HUES6 (cell line): ENCODE measurements around the gene REPS1.

ENCODE experiments used
- H3K27ac ChIP-seq: 2 replicates; pipeline ENCODE4 v1.7.0; 2013; ENCODE audit warnings: low read depth, mild to moderate bottlenecking, low read length, inconsistent platforms
- H3K27me3 ChIP-seq: 2 replicates; pipeline ENCODE4 v1.6.1; 2013; ENCODE audit warnings: low read length; ENCODE audit not compliant: control insufficient read depth, insufficient read depth
- H3K36me3 ChIP-seq: 2 replicates; pipeline ENCODE4 v1.6.1; 2013; ENCODE audit warnings: low read length; ENCODE audit not compliant: control insufficient read depth, insufficient read depth
- H3K4me1 ChIP-seq: 2 replicates; pipeline ENCODE4 v1.6.1; 2013; ENCODE audit warnings: low read length; ENCODE audit not compliant: control insufficient read depth, insufficient read depth
- H3K4me3 ChIP-seq: 2 replicates; pipeline ENCODE4 v1.5.1; 2013; ENCODE audit warnings: low read depth, low read length
- H3K9ac ChIP-seq: one replicate; pipeline ENCODE4 v1.6.1; 2013; ENCODE audit warnings: mild to moderate bottlenecking, low read length
- H3K9me3 ChIP-seq: 2 replicates; pipeline ENCODE4 v1.6.1; 2013; ENCODE audit warnings: low read depth, low read length; ENCODE audit not compliant: control insufficient read depth, insufficient read depth

The REPS1 gene

DNA sequence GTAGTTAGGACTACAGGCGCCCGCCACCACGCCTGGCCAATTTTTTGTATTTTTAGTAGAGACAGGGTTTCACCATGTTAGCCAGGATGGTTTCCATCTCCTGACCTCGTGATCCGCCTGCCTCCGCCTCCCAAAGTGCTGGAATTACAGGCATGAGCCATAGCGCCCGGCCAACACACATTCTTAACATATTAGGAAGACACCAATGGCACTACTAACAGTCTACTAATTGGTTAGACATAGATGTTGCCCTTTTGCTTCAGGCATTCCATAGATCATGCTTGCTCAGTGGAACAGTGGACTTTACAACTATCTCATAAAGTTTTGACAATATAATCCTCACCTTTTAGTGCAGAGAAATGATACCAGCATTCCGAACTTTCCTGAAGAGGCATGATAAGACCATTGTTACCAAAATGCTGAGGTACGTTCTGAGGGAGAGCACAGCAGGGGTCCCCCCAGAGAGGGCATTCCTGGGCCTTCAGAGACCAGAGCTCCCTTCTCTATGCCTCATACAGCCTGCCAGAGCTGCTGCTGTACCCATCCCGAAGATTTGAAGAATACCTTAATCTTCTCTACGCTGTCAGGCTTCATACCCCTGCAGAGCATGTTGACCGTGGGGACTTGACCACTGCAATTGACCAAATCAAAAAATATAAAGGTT lies 102.8 kb downstream of the REPS1 start:
- Histone ChIP-seq H3K36me3 (no peaks in the 10 kb centered on the region), H3K27ac (no peak overlapping the region), H3K4me1 (no peaks in the 10 kb centered on the region), H3K9ac (no peak overlapping the region), H3K4me3 (no peak overlapping the region), H3K27me3 (no peaks in the 10 kb centered on the region), H3K9me3 (0 out of 2 replicates have a peak, but pooled peaks cover 2% of the 10 kb centered on the region)

DNA sequence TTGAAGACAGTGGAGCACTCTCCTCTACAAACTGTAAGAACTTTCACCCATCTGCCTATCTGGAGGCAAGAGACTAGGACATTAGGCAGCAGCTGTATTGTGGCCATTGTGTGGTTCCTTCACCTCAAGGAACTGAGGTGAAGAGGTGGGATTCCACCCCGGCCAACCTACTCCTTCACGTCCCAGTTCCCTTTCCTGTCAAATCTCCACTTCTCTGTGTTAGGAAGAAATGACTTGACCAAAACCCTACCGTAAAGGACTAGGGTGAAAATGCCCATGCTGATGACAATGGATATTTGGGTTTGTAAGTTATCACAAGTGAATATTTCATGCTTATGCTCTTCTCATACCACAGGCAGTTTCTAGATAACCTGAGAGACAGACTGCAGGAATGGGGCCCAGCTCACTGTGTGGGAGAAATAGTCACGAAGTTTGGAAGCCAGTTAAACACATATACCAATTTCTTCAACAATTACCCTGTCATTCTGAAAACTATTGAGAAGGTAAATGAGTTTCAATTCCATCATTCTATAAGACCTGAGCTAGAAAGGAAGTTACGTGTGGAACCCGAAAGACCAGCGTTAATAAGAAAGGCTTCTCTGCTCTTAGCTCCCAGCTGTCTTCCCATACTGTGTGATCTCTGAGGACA lies 105.6 kb downstream of the REPS1 start:
- H3K27ac ChIP-seq = no peak overlapping the region
- H3K9ac ChIP-seq = no peak overlapping the region
- no peak overlapping the region for H3K4me3 ChIP-seq

DNA sequence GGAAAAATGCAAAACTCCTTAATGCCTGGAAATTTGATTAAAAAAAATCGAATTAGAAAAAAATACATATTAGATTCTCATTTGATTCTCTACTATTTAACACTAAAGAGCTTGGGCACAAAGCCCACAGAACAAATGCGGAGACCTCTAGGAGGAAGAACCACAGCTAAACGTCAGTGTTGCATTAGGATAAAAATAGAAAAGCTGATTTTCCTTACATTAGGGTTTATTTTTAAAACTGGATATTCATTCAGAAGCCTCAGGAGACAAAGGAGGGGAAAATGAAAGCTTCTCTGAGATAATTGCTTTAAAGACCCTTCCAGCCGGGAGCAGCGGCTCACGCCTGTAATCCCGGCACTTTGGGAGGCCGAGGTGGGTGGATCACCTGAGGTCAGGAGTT lies 114.9 kb downstream of the REPS1 start:
- H3K4me1 ChIP-seq = peaks cover 14% of the 10 kb centered on the region; the same call in 1 of the 2 replicates
- no peak overlapping the region for H3K27ac ChIP-seq
- no peaks in the 10 kb centered on the region for H3K9me3 ChIP-seq
- no peak overlapping the region for H3K4me3 ChIP-seq
- H3K27me3 ChIP-seq = no peaks in the 10 kb centered on the region
- no peaks in the 10 kb centered on the region for H3K36me3 ChIP-seq
- H3K9ac ChIP-seq = no peak overlapping the region

More for the DNA sequence above, 105.6 kb downstream of the REPS1 start:
- H3K4me1 ChIP-seq = no peaks in the 10 kb centered on the region
- H3K36me3 ChIP-seq = no peaks in the 10 kb centered on the region
- 0 out of 2 replicates have a peak, but pooled peaks cover 2% of the 10 kb centered on the region for H3K9me3 ChIP-seq
- H3K27me3 ChIP-seq = no peaks in the 10 kb centered on the region

DNA sequence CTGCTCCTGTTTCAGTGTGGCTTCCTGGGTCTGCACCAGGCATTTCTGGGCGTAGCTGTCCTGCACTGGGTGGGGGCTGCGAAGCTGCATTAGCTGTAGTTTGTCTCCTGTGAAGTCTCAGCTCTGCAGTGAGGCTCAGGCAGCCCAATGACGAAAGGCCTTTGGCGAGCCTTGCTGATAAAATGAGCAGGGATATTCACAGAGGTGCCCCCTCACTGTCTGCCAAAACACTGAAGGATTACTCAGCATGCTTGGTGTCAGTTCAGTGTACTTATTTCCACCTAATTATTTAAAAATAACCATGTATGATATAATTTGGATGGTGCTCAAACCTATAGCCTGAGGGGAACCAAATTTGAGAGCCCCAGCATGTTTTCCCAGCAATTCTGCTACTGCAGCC lies 118.7 kb downstream of the REPS1 start:
- H3K27me3 ChIP-seq = no peaks in the 10 kb centered on the region
- H3K4me1 ChIP-seq = peaks cover 14% of the 10 kb centered on the region; the same call in 1 of the 2 replicates
- H3K36me3 ChIP-seq = no peaks in the 10 kb centered on the region
- H3K9me3 ChIP-seq = no peaks in the 10 kb centered on the region
- no peak overlapping the region for H3K9ac ChIP-seq
- H3K4me3 ChIP-seq = no peak overlapping the region
- H3K27ac ChIP-seq = no peak overlapping the region

DNA sequence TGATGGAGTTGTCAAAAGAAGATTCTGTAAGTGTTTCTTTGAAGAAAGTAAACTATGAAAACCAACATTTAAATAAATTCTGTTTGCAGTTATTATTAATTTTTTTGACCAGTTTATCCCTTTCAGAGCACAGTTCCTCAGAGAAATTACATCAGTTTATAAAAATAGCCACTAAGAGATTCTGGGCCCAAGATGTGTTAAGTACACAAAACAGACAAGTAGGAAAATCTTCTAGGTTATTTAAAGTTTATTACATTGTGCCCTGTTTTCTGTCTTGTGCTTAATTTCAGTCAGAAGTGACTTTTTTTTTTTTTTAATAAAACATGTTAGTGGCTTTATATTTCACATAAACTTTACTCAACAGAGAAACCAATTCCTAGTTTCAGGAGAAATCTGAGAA lies 119.9 kb downstream of the REPS1 start:
- H3K9ac ChIP-seq = no peak overlapping the region
- H3K9me3 ChIP-seq = no peaks in the 10 kb centered on the region
- H3K4me3 ChIP-seq = no peak overlapping the region
- no peaks in the 10 kb centered on the region for H3K36me3 ChIP-seq
- no peak overlapping the region for H3K27ac ChIP-seq
- H3K4me1 ChIP-seq = peaks cover 14% of the 10 kb centered on the region; the same call in 1 of the 2 replicates
- H3K27me3 ChIP-seq = no peaks in the 10 kb centered on the region

DNA sequence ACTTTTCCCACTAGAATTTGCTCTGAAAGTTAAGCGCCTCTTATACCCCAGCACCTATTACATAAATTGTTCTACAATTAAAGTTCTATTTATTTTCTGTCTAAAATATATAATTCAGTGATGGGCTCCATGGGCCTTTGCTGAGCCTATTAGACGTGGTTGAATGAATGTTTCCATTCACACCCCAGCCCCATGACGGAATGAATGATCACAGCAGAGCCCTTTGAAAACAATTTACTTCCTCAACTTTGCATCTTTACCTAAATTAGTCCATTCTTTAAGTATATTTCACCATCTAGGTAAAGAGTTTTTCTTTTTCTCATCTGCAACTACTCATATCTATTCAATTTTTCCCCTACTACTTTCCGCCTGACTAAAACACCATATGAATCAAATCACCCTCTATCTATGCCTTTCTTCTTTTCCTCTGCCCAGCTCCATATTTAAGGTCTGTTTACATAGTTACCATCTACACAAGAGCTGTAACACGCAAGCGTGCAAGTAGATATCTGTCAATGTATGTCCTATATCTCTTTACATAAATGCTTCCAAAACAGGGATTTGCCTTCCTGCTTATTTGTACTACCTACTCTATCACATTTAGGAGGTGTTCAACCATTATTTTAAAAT lies 122.5 kb downstream of the REPS1 start:
- no peak overlapping the region for H3K4me3 ChIP-seq
- H3K9me3 ChIP-seq = no peaks in the 10 kb centered on the region
- peaks cover 14% of the 10 kb centered on the region; the same call in 1 of the 2 replicates for H3K4me1 ChIP-seq
- no peaks in the 10 kb centered on the region for H3K27me3 ChIP-seq
- H3K27ac ChIP-seq = no peak overlapping the region
- H3K36me3 ChIP-seq = no peaks in the 10 kb centered on the region
- H3K9ac ChIP-seq = no peak overlapping the region

DNA sequence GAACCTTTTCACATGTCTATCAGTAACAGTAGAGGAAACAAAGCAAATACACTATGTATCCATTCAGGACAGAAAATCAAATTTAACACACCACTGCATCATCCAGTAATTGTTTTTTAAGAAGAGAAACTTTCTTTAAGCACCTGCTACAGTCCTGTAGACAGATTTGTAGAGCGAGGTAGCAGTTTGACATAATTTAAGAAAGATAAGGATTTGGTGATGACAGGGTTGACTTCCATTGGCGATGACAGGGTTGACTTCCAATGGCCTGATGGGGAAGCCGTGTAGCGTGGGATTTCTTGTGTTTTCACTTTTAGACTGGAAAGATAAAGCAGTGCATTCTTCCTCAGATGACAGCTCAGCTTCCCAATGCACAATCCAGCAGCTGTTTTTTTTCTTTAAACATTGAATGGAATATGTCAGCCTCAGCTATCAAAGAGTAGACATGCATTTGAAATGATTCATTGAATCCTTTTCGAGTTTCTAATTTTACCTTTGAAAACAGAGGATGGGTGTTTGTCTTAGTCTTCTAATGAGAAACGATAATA lies 123.6 kb downstream of the REPS1 start:
- Histone ChIP-seq H3K4me1 (peaks cover 5% of the 10 kb centered on the region; the same call in 1 of the 2 replicates), H3K9ac (no peak overlapping the region), H3K27ac (no peak overlapping the region), H3K27me3 (no peaks in the 10 kb centered on the region), H3K36me3 (no peaks in the 10 kb centered on the region), H3K4me3 (no peak overlapping the region), H3K9me3 (no peaks in the 10 kb centered on the region)

DNA sequence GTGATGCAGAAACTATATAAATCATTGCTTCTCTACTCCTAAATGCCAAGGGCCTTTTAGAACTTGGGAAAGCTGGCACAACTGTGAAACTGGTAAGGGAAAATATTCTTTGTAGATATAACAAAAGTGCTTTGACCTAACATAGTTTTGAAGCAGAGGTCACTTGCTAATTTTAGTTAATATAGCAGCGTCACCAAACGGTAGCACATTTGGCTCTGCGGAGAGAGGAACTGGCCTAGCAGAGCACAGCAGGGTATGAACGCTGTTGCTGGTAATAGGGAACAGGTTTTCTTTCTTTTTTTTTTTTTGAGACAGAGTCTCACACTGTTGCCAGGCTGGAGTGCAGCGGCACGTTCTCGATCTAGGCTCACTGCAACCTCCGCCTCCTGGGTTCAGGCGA lies 124.7 kb downstream of the REPS1 start:
- no peaks in the 10 kb centered on the region for H3K36me3 ChIP-seq
- H3K27me3 ChIP-seq = no peaks in the 10 kb centered on the region
- no peaks in the 10 kb centered on the region for H3K9me3 ChIP-seq
- H3K4me3 ChIP-seq = no peak overlapping the region
- H3K27ac ChIP-seq = no peak overlapping the region
- H3K4me1 ChIP-seq = no peaks in the 10 kb centered on the region
- H3K9ac ChIP-seq = no peak overlapping the region

DNA sequence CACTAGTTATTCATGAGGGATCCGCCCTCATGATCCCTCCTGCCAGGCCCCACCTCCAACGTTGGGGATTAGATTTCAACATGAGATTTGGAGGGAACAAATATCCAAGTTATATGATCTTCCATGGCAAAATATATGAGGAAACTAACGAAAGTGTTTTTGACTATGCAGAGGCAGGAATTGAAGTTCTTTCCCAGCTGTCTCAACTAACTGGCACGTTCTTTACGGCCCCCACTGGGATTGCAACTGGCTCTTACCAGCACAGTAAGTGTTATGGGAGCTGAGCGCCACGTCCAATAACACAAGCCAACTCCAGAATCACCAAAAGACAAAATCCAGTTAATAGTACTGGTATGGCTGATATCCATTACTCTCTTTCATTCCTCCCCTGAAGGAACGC lies 125.6 kb downstream of the REPS1 start:
- no peak overlapping the region for H3K9ac ChIP-seq
- no peak overlapping the region for H3K4me3 ChIP-seq
- H3K27ac ChIP-seq = no peak overlapping the region
- no peaks in the 10 kb centered on the region for H3K4me1 ChIP-seq
- no peaks in the 10 kb centered on the region for H3K9me3 ChIP-seq
- H3K27me3 ChIP-seq = no peaks in the 10 kb centered on the region
- no peaks in the 10 kb centered on the region for H3K36me3 ChIP-seq

DNA sequence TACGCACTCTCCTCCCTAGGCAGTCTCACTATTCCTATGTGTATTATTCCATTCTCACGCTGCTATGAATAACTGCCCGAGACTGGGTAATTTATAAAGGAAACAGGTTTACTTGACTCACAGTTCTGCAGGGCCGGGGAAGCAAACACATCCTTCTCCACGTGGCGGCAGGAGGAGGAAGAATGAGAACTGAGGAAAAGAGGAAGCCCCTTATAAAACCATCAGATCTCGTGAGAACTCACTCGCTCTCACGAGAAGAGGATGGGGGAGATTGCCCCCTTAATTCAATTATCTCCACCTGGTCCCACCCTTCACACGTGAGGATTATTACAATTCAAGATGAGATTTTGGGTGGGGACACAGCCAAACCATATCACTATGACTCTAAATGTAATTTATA lies 130.3 kb downstream of the REPS1 start:
- Histone ChIP-seq H3K9ac (no peak overlapping the region), H3K27me3 (no peaks in the 10 kb centered on the region), H3K27ac (no peak overlapping the region), H3K4me3 (no peak overlapping the region), H3K4me1 (no peaks in the 10 kb centered on the region), H3K36me3 (no peaks in the 10 kb centered on the region), H3K9me3 (no peaks in the 10 kb centered on the region)

DNA sequence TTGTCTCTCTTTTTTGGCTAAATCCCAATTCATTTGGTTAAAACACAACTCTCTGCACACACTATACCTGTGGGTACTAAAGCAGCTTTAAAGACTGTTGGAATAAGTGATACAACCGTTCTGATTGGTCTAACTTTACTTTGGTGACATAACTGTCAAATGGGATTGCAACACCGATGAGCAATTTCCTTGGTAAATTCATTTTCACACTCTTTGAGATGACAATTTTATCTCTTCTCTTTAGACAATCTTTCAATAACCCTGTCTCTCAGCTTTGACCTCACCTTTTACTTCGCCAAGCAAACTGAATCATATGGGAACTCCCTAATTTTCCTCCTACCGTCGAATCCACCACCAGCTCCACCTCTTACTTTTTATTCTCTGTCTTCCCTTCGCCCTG lies 131.4 kb downstream of the REPS1 start:
- no peaks in the 10 kb centered on the region for H3K27me3 ChIP-seq
- H3K36me3 ChIP-seq = no peaks in the 10 kb centered on the region
- H3K27ac ChIP-seq = no peak overlapping the region
- H3K9ac ChIP-seq = no peak overlapping the region
- H3K9me3 ChIP-seq = no peaks in the 10 kb centered on the region
- H3K4me1 ChIP-seq = no peaks in the 10 kb centered on the region
- H3K4me3 ChIP-seq = no peak overlapping the region
